NCI-H128 (cell line): Measurements from ENCODE around the gene MEIS2.
"Not testable (repeated sequence)": the region's sequence is repeated elsewhere in the genome, so short reads cannot be mapped to it uniquely, and the experiment has no call there.

Experiments
- DNase-seq: peaks from one replicate; lab custom pipeline; 2025; ENCODE audit not compliant: unreplicated experiment; lab: John Stamatoyannopoulos, UW

MEIS2 gene

DNA sequence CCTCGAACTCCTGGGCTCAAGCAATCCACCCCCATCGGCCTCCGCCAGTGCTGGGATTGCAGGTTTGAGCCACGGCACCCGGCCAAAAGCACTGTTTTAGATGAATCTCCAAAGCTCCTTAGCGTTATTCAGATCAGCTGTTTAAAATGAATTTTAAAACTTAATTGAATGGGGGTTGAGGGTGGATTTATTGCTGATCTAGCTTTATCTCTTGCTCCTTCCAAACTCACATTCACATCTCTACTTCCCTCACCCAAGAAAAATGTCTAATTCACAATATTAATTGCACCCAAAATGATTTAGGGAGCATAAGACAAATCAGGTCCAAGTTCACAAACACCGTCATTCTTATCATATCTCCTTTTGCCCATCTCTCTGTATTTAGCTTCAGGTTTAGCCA, 89.8 kb downstream of the MEIS2 start:
- DNase-seq, result no peak

DNA sequence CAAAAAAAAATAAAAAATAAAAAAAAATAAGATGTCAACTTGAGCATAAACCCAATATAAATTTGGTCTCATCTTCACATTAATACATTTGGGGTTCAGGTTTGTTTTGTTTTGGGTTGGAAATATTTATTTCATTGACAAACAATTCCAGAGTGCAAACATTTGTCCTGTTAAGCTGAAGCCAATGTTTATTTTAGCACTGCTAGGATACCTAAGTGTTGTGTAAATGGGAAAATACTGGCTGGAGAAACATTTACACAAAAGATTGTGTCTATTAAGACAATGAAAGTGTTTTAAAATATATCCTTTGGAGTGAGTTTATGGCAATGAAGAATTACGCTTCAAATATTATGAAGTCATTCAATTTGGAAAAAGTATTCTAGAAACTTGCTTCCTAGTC, 91.1 kb downstream of the MEIS2 start:
- DNase-seq, result no peak

DNA sequence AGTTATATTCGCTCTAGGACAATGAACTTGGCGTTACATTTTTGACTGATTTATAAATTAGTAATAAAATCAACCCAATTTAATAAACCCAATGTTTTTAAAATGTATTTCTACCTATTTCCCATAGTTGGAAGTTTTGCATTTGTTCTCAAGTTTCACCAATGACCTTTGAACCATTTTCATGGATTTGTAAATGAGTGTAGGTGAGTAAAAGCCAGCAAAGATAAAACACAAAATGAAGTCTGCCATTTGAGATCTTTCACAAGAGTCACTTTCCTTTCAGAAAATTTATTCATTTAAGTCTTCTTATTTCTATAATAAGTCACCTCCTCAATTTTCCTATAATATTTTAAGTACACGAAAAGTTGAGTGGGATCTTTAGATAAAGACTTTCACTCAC, 92.1 kb downstream of the MEIS2 start:
- DNase-seq, result no peak

GRCh38 chr15:37007301-37007700, 93.0 kb downstream of the MEIS2 start:
- DNase-seq, result no peak

DNA sequence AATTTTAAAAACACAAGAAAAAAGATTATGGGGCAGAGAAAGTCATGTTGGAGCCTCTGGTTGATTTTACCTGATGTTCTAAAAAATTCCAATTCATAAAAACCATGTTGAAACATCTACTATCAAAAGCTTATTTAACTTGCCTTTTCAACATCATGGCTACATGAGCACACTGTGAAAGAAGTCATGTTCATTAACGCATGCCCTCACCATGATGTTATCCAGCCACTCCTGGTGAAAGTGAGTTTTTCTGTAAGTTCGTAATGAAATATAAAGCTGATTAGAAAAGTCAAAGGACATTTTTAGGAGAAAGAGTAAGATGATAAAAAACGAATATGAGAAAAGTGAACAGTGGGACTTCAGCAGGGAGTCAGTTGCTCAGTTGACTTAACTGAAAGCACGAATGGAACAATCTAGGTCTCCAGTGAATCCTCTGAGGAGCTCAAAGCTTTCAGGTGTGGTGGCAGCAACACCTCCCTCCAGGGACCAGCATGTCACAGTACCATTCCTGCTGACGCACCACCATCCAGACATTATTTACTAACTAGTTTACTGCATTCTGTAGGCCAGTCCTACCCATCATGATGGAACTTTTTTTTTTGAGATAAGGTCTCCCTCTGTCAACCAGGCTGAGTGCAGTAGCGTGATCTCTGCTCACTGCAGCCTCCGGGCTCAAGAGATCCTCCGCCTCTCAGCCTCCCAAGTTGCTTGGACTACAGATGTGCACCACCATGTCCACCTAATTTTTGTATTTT, 95.2 kb downstream of the MEIS2 start:
- no peak for DNase-seq

DNA sequence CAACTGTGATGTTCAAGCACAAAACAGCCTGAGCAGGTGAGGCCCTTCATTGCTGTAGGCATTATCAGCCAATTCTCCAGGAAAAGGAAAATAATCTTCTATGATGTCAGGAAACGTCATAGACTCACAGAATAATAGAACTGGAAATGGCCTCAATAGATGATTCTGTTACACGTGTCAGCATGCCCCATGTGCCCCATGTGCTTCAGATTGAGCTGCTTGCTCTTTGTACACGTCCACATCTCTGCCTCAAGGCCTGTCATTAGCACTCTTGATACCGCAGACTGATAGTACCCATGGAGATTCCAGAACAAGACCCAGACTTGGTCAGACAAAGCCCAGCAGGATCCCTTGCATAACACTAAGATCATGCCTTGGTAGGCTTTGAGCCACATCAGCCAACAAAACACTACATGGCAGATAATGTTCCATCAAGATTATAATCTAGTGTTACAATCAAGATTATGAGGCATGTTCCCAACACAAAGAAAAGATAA, 95.9 kb downstream of the MEIS2 start:
- no peak for DNase-seq

GRCh38 chr15:37002041-37002672, 98.2 kb downstream of the MEIS2 start:
- DNase-seq, result no peak

- DNase-seq, result no peak
These were observed 98.9 kb downstream of the MEIS2 start for GRCh38 chr15:37001417-37001816.

- no peak for DNase-seq
These were observed 100.6 kb downstream of the MEIS2 start for GRCh38 chr15:36999778-37000177.

- no peak for DNase-seq
These were observed 103.7 kb downstream of the MEIS2 start for GRCh38 chr15:36996538-36997181.

DNA sequence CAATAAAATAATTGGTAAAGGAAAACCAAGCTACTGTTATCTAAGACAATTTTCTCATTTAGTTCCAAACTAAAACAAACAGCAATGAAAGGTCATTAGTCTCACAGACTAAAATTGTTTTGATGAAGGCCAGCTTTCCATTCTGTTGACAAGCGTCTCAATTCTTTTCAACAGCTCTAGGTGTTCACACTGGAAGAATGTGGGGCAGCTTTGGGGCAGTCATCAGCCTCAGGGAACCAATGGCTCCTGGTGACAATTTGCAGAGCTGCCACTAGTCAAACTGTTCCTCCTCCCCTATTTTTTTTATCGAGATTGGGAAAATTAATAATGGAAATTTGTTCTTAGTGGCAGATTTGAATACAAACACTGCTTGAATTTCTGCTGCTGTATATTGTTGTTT, 104.2 kb downstream of the MEIS2 start:
- DNase-seq, result no peak

DNA sequence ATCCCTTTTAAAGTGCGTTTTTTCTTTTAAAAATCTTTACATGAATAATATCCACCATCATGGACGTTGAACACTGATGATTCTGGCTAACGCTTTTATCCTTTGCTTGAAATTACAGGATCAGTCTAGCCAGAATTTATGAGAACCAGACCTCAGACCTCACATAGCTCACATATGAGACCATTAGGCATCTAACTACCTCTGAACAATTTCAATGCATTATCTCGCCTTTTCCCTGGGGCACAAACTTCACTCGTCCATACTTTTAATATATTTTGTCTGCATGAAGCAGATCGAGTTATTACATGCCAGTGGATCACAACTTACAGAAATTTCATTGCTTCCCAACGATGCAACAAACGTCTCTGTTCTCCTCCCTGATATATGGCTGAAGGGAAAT, 105.6 kb downstream of the MEIS2 start:
- DNase-seq, result no peak

DNA sequence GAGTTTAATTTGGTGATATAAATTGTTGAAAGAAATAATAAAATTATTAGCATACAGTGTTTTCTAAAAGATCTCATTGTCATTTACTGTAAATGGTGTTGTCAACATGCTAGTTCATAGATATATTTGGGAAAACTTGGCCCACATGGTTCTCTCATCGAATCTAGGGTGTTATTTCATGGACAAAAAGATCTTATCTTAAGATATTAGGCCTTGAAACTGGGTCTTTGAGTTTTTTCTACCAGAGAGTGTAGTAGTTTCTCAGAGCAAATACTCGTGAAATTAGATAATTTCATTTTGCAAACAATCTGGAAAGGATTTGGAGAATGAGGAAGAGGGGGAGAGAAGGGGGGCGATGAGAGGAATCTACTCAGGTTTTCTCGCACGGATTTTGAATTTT, 107.9 kb downstream of the MEIS2 start:
- DNase-seq, result no peak

DNA sequence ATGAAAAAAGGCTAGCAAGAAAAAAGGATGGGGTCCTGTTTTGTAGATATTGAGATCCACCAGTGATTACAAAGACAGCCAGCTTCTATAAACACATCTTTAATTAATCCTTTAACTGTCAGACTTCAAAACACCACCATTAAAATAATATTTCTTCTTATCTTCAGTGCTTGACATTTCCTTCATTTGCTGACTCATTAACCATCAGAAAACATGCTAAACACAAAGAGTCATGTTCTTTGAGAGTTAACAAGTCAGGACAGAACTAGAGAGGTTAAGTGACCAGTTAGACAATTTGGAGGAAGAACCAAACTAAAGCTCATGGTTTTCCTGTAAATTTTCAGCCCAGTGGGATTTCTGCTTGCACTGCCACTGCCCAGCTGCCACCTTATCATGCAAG, 111.4 kb downstream of the MEIS2 start:
- DNase-seq, result no peak

GRCh38 chr15:36982430-36982829, 117.9 kb downstream of the MEIS2 start:
- DNase-seq, result no peak

DNA sequence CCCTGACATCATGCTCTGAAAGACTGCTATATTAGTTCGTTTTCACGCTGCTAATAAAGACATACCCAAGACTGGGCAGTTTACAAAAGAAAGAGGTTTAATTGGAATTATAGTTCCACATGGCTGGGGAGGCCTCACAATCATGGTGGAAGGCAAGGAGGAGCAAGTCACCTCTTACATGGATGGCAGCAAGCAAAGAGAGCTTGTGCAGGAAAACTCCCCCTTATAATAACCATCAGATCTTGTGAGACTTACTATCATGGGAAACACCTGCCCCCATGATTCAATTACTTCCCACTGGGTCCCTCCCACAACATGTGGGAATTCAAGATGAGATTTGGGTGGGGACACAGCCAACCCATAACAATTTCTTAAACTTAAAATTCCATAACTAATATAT, 120.1 kb downstream of the MEIS2 start:
- not testable (repeated sequence) for DNase-seq

GRCh38 chr15:36978625-36979024, 121.7 kb downstream of the MEIS2 start:
- DNase-seq, result no peak

GRCh38 chr15:36978126-36978525, 122.2 kb downstream of the MEIS2 start:
- no peak for DNase-seq

- DNase-seq, result no peak
These were observed 122.7 kb downstream of the MEIS2 start for GRCh38 chr15:36977659-36978058.

GRCh38 chr15:36972704-36973103, 127.6 kb downstream of the MEIS2 start:
- no peak for DNase-seq

DNA sequence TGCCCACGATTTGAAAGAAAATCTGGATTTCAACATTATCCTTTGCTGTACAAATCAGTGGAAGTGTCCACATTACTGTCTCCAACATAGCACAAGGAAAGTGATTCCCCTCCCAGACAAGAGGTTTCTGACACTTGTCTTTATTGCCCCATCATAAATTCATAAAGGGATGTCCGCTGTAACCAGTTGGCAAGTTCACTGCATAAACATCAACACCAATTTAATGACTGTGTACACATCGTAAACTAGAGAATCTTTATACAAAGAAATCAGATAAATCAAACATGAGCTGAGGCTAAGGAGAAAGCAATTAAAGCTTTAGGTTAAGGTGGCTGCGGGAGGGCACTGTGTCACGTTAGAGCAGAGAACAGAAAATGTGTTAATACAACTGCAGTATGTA, 129.8 kb downstream of the MEIS2 start:
- DNase-seq, result no peak

DNA sequence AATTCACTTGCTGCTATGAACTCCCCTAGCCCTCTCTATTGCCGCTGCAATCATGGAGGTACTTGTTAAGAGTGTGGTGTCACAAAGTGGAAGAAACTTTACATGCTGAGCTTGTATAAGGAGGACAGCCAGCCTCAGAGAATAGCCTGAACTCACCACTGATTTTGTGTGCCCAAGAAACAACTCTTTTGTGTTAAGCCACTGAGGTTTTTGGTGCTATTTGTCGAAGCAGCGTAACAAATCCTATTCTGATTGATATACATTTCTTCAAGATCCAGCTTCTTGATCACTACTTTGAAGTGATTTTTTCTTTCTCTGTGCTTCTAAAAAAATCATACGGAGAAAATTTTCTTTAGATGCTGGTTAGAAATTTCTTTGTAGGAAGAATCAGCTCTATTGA, 132.4 kb downstream of the MEIS2 start:
- no peak for DNase-seq
